OCI-LY7 (cell line): ENCODE data around the gene PCBP3.

Experiments used
- EZH2phosphoT487 ChIP-seq: fragments of 200-600 bp; sonication (generic); IDR thresholded peaks from 2 replicates; pipeline ENCODE4 v1.6.1; 2018; ENCODE audit warnings: low read depth, borderline replicate concordance, mild to moderate bottlenecking, mixed run types, antibody characterized with exemption, low read length, moderate library complexity, mixed read lengths
- TF ChIP-seq, protein P1 (sequence below): fragments of 200-600 bp; sonication (generic); conservative IDR thresholded peaks from 2 replicates; pipeline ENCODE4 v1.5.1; 2014; ENCODE audit warnings: mild to moderate bottlenecking, antibody characterized with exemption, low read length, moderate library complexity, mixed read lengths

- TF ChIP-seq, protein P1, sequence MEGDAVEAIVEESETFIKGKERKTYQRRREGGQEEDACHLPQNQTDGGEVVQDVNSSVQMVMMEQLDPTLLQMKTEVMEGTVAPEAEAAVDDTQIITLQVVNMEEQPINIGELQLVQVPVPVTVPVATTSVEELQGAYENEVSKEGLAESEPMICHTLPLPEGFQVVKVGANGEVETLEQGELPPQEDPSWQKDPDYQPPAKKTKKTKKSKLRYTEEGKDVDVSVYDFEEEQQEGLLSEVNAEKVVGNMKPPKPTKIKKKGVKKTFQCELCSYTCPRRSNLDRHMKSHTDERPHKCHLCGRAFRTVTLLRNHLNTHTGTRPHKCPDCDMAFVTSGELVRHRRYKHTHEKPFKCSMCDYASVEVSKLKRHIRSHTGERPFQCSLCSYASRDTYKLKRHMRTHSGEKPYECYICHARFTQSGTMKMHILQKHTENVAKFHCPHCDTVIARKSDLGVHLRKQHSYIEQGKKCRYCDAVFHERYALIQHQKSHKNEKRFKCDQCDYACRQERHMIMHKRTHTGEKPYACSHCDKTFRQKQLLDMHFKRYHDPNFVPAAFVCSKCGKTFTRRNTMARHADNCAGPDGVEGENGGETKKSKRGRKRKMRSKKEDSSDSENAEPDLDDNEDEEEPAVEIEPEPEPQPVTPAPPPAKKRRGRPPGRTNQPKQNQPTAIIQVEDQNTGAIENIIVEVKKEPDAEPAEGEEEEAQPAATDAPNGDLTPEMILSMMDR, result no peak
- no peak for TF ChIP-seq EZH2phosphoT487
Measured at GRCh38 chr21:45866551-45866950, 223.0 kb downstream of the PCBP3 start.
